ENCODE data around the gene PAM.

DNA sequence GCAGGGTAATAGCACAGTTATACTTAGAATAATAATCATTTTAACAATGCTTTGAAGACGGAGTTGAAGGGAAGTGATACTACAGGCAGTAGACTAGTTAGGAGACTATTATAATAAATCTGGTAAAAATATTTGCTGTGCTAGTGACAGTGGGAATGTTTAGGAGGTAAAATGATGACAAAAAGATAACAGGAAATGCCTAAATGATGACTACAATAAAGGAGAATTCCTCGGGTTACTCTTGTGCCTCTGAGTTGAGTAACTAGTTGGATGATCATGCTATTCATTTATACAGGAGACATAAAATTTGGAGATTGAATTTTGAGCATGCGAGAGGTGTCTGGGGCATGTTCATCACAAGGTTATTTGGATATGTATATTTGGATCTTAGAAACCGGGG, 32.2 kb upstream of the PAM start:
- TF ChIP-seq, protein P1, sequence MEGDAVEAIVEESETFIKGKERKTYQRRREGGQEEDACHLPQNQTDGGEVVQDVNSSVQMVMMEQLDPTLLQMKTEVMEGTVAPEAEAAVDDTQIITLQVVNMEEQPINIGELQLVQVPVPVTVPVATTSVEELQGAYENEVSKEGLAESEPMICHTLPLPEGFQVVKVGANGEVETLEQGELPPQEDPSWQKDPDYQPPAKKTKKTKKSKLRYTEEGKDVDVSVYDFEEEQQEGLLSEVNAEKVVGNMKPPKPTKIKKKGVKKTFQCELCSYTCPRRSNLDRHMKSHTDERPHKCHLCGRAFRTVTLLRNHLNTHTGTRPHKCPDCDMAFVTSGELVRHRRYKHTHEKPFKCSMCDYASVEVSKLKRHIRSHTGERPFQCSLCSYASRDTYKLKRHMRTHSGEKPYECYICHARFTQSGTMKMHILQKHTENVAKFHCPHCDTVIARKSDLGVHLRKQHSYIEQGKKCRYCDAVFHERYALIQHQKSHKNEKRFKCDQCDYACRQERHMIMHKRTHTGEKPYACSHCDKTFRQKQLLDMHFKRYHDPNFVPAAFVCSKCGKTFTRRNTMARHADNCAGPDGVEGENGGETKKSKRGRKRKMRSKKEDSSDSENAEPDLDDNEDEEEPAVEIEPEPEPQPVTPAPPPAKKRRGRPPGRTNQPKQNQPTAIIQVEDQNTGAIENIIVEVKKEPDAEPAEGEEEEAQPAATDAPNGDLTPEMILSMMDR (IDR thresholded peaks at IDR 0.05), result no peak
- TF ChIP-seq POLR2A (IDR thresholded peaks at IDR 0.05), result no peak

All from testis (tissue), 2 donors.